OCI-LY1 (cell line): Measurements from ENCODE around the gene CYTH2.

Source experiments
- H2AFZ ChIP-seq: fragments of 200-600 bp; sonication (generic), shearing (Covaris generic); 2 replicates; pipeline ENCODE4 v1.6.0; 2014; ENCODE audit warnings: antibody characterized with exemption, mild to moderate bottlenecking, low read length
- H3F3A ChIP-seq: fragments of 200-600 bp; sonication (generic), shearing (Covaris generic); 2 replicates; pipeline ENCODE4 v1.6.0; 2014; ENCODE audit warnings: mild to moderate bottlenecking, antibody characterized with exemption, low read length, moderate library complexity; ENCODE audit not compliant: insufficient read depth
- H3K27ac ChIP-seq: fragments of 200-600 bp; sonication (generic); 2 replicates; pipeline ENCODE4 v1.5.1; 2014; ENCODE audit warnings: low read length, mixed run types, mild to moderate bottlenecking, low read depth; ENCODE audit not compliant: poor library complexity, severe bottlenecking
- H3K27me3 ChIP-seq: fragments of 200-600 bp; sonication (generic); 2 replicates; pipeline ENCODE4 v1.6.0; 2014; ENCODE audit warnings: antibody characterized with exemption, mild to moderate bottlenecking, low read length, moderate library complexity; ENCODE audit not compliant: insufficient read depth
- H3K36me3 ChIP-seq: fragments of 200-600 bp; sonication (generic); 2 replicates; pipeline ENCODE4 v1.6.1; 2014; ENCODE audit warnings: mild to moderate bottlenecking, antibody characterized with exemption, low read length, moderate library complexity, mixed read lengths; ENCODE audit not compliant: insufficient read depth
- H3K4me1 ChIP-seq: fragments of 200-600 bp; sonication (generic); 2 replicates; pipeline ENCODE4 v1.5.1; 2014; ENCODE audit warnings: mild to moderate bottlenecking, low read length, moderate library complexity; ENCODE audit not compliant: insufficient read depth, severe bottlenecking
- H3K4me2 ChIP-seq: fragments of 200-600 bp; sonication (generic), shearing (Covaris generic); 2 replicates; pipeline ENCODE4 v1.6.1; 2014; ENCODE audit warnings: low read length
- H3K4me3 ChIP-seq: fragments of 200-600 bp; sonication (generic); 2 replicates; pipeline ENCODE4 v1.5.1; 2014; ENCODE audit warnings: low read length, low read depth, mild to moderate bottlenecking, mixed read lengths; ENCODE audit not compliant: poor library complexity, severe bottlenecking
- H3K79me2 ChIP-seq: fragments of 200-600 bp; shearing (Covaris generic); 2 replicates; pipeline ENCODE4 v1.6.1; 2016; ENCODE audit warnings: mixed run types, low read length, mixed read lengths; ENCODE audit not compliant: insufficient read depth
- H3K9ac ChIP-seq: fragments of 200-600 bp; sonication (generic), shearing (Covaris generic); 2 replicates; pipeline ENCODE4 v1.6.1; 2014; ENCODE audit warnings: mild to moderate bottlenecking, low read length, mixed read lengths
- H3K9me2 ChIP-seq: fragments of 200-600 bp; sonication (generic), shearing (Covaris generic); 2 replicates; pipeline ENCODE4 v1.6.1; 2014; ENCODE audit warnings: low read depth, mild to moderate bottlenecking, low read length, mixed read lengths
- H3K9me3 ChIP-seq: fragments of 200-600 bp; shearing (Covaris generic); 2 replicates; pipeline ENCODE4 v1.6.1; 2014; ENCODE audit warnings: low read length, mixed read lengths
- H4K20me1 ChIP-seq: fragments of 200-600 bp; sonication (generic), shearing (Covaris generic); 2 replicates; pipeline ENCODE4 v1.6.0; 2016; ENCODE audit warnings: mild to moderate bottlenecking, low read length; ENCODE audit not compliant: insufficient read depth
- EZH2 ChIP-seq: fragments of 200-600 bp; sonication (generic), shearing (Covaris generic); IDR thresholded peaks from 2 replicates; pipeline ENCODE4 v1.8.0; 2017; ENCODE audit warnings: borderline replicate concordance, mixed run types, mild to moderate bottlenecking, antibody characterized with exemption, low read length, moderate library complexity, mixed read lengths
- TF ChIP-seq, protein P1 (sequence below): fragments of 200-600 bp; sonication (generic), shearing (Covaris generic); IDR thresholded peaks from 2 replicates; pipeline ENCODE4 v1.5.1; 2017; ENCODE audit warnings: mild to moderate bottlenecking, antibody characterized with exemption, low read length, moderate library complexity, mixed read lengths

CYTH2 gene

DNA sequence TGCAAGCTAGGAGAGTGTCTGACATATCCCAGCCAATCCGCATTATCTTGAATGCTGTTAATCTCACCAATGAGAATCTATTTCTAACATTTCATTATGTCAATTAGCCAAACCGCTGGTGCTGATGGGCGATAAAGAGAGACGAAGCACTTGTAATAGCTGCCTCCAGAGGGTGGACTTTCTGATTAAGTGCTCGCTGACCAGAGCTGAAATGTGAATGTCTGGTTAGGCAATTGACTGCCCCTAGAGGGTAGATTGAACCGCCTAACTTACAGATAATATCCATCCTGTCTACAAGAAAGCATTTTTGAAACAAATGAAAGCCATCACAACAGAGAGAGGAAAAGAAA, 23.9 kb upstream of the CYTH2 start:
- H3K9ac ChIP-seq, result peak overlapping the region; percentile 73
- H3F3A ChIP-seq, result no peaks in the 10 kb centered on the region
- 0 out of 2 replicates have a peak overlapping the region, but pooled peaks have one; percentile 3 for H2AFZ ChIP-seq
- no peaks in the 10 kb centered on the region for H3K79me2 ChIP-seq
- TF ChIP-seq EZH2, result no peak
- TF ChIP-seq, protein P1, sequence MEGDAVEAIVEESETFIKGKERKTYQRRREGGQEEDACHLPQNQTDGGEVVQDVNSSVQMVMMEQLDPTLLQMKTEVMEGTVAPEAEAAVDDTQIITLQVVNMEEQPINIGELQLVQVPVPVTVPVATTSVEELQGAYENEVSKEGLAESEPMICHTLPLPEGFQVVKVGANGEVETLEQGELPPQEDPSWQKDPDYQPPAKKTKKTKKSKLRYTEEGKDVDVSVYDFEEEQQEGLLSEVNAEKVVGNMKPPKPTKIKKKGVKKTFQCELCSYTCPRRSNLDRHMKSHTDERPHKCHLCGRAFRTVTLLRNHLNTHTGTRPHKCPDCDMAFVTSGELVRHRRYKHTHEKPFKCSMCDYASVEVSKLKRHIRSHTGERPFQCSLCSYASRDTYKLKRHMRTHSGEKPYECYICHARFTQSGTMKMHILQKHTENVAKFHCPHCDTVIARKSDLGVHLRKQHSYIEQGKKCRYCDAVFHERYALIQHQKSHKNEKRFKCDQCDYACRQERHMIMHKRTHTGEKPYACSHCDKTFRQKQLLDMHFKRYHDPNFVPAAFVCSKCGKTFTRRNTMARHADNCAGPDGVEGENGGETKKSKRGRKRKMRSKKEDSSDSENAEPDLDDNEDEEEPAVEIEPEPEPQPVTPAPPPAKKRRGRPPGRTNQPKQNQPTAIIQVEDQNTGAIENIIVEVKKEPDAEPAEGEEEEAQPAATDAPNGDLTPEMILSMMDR, result peak; percentile 55
- peak overlapping the region; percentile 73 for H3K27ac ChIP-seq
- no peaks in the 10 kb centered on the region for H3K27me3 ChIP-seq
- H3K4me3 ChIP-seq, result peak overlapping the region; percentile 71
- H3K4me2 ChIP-seq, result peak overlapping the region; percentile 78
- peaks cover 33% of the 10 kb centered on the region for H3K36me3 ChIP-seq
- H3K9me2 ChIP-seq, result no peaks in the 10 kb centered on the region
- no peaks in the 10 kb centered on the region for H4K20me1 ChIP-seq
- peaks cover 26% of the 10 kb centered on the region for H3K4me1 ChIP-seq
- no peaks in the 10 kb centered on the region for H3K9me3 ChIP-seq

DNA sequence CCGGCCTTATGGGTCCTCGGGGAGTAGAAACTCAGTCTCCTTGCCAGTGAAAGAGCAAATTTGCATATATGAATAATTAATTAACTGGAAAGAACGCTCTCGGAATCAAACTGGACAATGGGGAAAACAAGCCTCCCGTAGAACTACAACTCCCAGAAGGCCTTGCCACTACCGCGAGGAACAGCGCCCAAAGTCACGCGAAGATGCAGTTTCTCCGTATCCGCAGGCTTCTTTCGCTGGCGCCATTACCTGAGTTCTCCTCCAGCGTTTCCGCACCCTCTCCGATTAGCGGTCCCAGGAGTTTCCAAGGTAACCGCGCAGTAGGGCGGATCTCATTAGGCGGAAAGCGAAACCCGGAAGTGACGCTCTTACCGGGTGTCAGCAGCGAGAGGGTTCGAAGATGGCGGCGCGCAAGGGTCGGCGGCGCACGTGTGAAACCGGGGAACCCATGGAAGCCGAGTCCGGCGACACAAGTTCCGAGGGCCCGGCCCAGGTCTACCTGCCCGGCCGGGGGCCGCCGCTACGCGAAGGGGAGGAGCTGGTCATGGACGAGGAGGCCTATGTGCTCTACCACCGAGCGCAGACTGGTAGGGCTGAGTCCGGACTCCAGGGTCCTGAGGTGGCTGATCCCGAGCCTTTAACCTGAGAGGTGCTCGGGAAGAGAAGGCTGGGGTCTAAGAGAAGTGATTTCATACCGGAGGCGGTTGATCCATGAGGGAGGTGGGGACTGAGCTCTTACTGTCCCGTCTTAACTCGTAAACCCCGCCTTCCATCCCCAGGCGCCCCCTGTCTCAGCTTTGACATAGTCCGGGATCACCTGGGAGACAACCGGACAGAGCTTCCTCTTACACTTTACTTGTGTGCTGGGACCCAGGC, 23.3 kb upstream of the CYTH2 start, which contains the start of gene GRWD1:
Gene GRWD1, plus strand, starts transcription at position 378 of the 876 bp plus-strand sequence. Its CDS starts 23 bp downstream, at position 401.
- H3K4me3 ChIP-seq, result peak within 1 kb of the TSS; percentile 71
- H3K27me3 ChIP-seq, result no peaks in the 10 kb centered on the region
- TF ChIP-seq EZH2, result no peak
- TF ChIP-seq, protein P1, result peak; percentile 20; the same call in 1 of the 2 replicates
- H3K36me3 ChIP-seq, result peaks cover 39% of the 10 kb centered on the region
- no peaks in the 10 kb centered on the region for H3F3A ChIP-seq
- peak within 1 kb of the TSS; percentile 78 for H3K4me2 ChIP-seq
- H3K9ac ChIP-seq, result peak within 1 kb of the TSS; percentile 73
- H3K27ac ChIP-seq, result peak within 1 kb of the TSS; percentile 73
- peak within 1 kb of the TSS; percentile 3; the same call in 1 of the 2 replicates for H2AFZ ChIP-seq
- no peaks in the 10 kb centered on the region for H3K79me2 ChIP-seq
- no peaks in the 10 kb centered on the region for H4K20me1 ChIP-seq
- no peaks in the 10 kb centered on the region for H3K9me3 ChIP-seq
- H3K9me2 ChIP-seq, result no peaks in the 10 kb centered on the region
- peaks cover 26% of the 10 kb centered on the region for H3K4me1 ChIP-seq

DNA sequence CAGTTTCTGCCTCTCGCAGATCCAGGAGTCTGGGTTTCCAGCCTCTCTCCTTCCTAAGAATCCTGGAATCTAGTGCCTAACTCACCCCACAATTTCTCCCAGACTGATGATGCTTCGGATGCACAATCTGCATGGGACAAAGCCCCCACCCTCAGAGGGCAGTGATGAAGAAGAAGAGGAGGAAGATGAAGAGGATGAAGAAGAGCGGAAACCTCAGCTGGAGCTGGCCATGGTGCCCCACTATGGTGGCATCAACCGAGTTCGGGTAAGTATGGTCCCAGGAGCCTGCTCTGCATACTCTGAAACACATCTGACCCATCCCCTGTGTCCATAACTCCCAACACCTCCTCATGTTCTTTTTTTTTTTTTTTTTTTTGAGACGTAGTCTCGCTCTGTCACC, 22.6 kb upstream of the CYTH2 start:
- H3K9me3 ChIP-seq, result no peaks in the 10 kb centered on the region

More for the DNA sequence above, 22.6 kb upstream of the CYTH2 start:
- peak overlapping the region; percentile 78 for H3K4me2 ChIP-seq
- peaks cover 46% of the 10 kb centered on the region for H3K36me3 ChIP-seq
- peak overlapping the region; percentile 73 for H3K9ac ChIP-seq
- no peaks in the 10 kb centered on the region for H4K20me1 ChIP-seq
- peak overlapping the region; percentile 71 for H3K4me3 ChIP-seq
- no peaks in the 10 kb centered on the region for H3K9me2 ChIP-seq
- H3K27me3 ChIP-seq, result no peaks in the 10 kb centered on the region
- no peak for TF ChIP-seq EZH2
- TF ChIP-seq, protein P1, result 0 out of 2 replicates have a peak, but pooled peaks have one; percentile 2
- no peak overlapping the region for H2AFZ ChIP-seq
- no peaks in the 10 kb centered on the region for H3F3A ChIP-seq
- no peaks in the 10 kb centered on the region for H3K79me2 ChIP-seq
- H3K4me1 ChIP-seq, result peaks cover 26% of the 10 kb centered on the region
- peak overlapping the region; percentile 73 for H3K27ac ChIP-seq
